Heart left ventricle (tissue), 13 donors: ENCODE data around the gene BICDL1.

Experiments
- POLR2A ChIP-seq, 2 donors: fragments of 450-650 bp; IDR thresholded peaks; one replicate each; pipeline ENCODE4 v1.6.1; 2017; ENCODE audit warnings: antibody characterized with exemption in 2 of 2, mild to moderate bottlenecking in 2 of 2, moderate library complexity in 2 of 2
- TF ChIP-seq, protein P1 (sequence below), 12 donors: fragments of 200-600 bp; sonication (generic) in 4 of 12; IDR thresholded peaks; one replicate each; pipeline versions ENCODE4 v1.5.0 to v1.8.0; 2018 to 2022; ENCODE audit warnings: antibody characterized with exemption in 12 of 12, mild to moderate bottlenecking in 5 of 12
- donor health status: ischemic (EF 13 %, LVEDD 7.1; RV severe dilation, severe dysfunction).
- donor health status: DM: no; HTN: yes; CAD: no.
- donor health status: DM: no; HTN: no; CAD: no.
- donor health status: ischemic (EF 25% LVEDD 6.9; RV normal size, moderate dysfunction).
- donor health status: ischemic (EF 25% LVEDD 5.7; RV mildly dilated, moderate dysfunction).
- donor health status: ischemic (EF 35%, LVEDD 5.7; RV mildly dilated, moderate dysfunction).
- donor health status: nonischemic (EF 11% LVEDD 7.7; RV severe dilation, severe dysfunction).
- donor health status: DM: yes; HTN: yes; CAD: no.
- donor health status: PGD.
- donor health status: ischemic (EF 29% LVEDD 5.4; RV normal size, mild dysfunction).
- donor health status: nonischemic (EF 23%, LVEDD 6.1; RV moderate dilation, normal function).

DNA sequence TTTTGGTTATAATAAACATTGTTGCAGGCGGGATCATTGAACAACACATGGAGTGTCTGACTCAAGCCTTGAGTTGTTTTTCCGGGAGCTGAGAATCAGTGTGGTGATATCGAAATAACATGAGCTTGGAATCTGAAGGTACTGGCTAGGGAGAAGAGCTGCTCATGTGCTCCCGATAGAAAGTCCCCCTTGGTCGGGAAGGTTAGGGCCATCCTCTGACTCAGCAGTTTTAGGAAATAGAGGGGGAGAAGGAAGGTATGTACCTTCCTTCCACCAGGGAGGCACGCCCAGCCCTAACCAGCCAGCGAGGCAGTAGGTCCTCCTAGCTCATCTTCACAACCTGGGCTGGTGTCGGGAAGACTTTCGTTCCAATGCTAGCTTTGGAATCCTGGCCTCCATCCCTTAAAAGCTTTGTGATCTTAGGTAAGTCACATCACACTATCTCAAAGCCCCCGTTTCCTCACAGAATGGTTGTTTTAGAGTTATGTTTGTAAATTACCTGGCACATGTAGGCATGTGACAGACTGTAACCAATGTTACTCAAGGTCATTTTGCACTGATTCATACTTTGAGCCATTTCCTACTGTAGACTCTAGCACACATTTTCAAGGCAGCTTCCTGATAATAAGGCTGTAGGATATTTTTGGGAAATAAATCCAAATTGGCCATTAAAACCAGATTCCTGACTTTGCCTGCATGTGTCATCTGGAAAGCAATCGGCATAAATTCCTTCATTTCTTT lies 129.5 kb downstream of the BICDL1 start:
- TF ChIP-seq, protein P1, sequence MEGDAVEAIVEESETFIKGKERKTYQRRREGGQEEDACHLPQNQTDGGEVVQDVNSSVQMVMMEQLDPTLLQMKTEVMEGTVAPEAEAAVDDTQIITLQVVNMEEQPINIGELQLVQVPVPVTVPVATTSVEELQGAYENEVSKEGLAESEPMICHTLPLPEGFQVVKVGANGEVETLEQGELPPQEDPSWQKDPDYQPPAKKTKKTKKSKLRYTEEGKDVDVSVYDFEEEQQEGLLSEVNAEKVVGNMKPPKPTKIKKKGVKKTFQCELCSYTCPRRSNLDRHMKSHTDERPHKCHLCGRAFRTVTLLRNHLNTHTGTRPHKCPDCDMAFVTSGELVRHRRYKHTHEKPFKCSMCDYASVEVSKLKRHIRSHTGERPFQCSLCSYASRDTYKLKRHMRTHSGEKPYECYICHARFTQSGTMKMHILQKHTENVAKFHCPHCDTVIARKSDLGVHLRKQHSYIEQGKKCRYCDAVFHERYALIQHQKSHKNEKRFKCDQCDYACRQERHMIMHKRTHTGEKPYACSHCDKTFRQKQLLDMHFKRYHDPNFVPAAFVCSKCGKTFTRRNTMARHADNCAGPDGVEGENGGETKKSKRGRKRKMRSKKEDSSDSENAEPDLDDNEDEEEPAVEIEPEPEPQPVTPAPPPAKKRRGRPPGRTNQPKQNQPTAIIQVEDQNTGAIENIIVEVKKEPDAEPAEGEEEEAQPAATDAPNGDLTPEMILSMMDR (IDR thresholded peaks at IDR 0.05), result no peak
- TF ChIP-seq POLR2A (IDR thresholded peaks at IDR 0.05), result no peak
